ENCODE data around the gene CD96.

DNA sequence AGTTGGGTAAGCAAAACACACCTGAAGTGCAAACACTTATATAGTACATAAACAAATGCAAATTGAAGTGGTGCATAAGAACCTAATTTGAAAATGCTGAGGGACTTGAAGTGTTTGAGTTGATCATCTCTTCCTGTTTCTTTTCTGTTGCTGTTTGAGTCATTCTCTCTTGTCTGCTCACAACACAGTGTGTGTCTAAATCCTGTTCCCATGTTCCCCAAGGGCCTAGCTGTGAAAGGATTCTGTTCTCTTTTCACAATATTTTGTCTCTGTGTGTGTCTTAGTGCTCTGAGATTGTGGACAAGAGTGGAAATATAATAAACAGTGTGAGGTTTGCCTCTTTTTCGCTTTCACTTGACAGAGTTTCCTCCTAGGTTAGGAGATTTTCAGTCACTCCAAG, 6.1 kb downstream of the CD96 start:
- TF ChIP-seq, protein P1, sequence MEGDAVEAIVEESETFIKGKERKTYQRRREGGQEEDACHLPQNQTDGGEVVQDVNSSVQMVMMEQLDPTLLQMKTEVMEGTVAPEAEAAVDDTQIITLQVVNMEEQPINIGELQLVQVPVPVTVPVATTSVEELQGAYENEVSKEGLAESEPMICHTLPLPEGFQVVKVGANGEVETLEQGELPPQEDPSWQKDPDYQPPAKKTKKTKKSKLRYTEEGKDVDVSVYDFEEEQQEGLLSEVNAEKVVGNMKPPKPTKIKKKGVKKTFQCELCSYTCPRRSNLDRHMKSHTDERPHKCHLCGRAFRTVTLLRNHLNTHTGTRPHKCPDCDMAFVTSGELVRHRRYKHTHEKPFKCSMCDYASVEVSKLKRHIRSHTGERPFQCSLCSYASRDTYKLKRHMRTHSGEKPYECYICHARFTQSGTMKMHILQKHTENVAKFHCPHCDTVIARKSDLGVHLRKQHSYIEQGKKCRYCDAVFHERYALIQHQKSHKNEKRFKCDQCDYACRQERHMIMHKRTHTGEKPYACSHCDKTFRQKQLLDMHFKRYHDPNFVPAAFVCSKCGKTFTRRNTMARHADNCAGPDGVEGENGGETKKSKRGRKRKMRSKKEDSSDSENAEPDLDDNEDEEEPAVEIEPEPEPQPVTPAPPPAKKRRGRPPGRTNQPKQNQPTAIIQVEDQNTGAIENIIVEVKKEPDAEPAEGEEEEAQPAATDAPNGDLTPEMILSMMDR (IDR thresholded peaks at IDR 0.05) = no peak
- TF ChIP-seq POLR2A (IDR thresholded peaks at IDR 0.05) (no peak), EP300 (IDR thresholded peaks at IDR 0.05) (no peak)

Data from ovary (tissue), 3 donors.